ENCODE measurements around the gene PPFIA1.

DNA sequence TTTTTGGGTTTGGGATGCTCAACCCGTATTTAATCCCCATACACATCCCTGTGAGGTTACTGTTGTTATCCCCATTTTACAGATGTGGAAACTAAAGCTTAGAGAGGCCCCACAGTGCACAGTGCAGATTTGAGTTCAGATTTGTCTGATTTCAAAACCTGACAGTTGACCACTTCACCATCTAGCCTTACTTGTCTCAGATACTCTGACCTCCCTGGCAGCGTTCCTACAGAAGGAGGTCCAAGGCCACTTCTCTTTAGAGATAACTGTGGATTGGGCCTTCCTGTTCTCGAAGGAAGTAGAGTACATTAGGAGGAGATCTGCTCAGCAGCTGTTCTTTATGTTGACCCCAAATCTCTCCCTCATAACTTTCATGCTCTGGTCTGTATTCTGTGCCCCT lies 81.2 kb downstream of the PPFIA1 start:
- TF ChIP-seq, protein P1, sequence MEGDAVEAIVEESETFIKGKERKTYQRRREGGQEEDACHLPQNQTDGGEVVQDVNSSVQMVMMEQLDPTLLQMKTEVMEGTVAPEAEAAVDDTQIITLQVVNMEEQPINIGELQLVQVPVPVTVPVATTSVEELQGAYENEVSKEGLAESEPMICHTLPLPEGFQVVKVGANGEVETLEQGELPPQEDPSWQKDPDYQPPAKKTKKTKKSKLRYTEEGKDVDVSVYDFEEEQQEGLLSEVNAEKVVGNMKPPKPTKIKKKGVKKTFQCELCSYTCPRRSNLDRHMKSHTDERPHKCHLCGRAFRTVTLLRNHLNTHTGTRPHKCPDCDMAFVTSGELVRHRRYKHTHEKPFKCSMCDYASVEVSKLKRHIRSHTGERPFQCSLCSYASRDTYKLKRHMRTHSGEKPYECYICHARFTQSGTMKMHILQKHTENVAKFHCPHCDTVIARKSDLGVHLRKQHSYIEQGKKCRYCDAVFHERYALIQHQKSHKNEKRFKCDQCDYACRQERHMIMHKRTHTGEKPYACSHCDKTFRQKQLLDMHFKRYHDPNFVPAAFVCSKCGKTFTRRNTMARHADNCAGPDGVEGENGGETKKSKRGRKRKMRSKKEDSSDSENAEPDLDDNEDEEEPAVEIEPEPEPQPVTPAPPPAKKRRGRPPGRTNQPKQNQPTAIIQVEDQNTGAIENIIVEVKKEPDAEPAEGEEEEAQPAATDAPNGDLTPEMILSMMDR (IDR thresholded peaks at IDR 0.05; ENCODE audit: insufficient read depth, low read length, poor library complexity, severe bottlenecking) = no peak
- no peak for TF ChIP-seq EZH2phosphoT487 (conservative IDR thresholded peaks at IDR 0.05; ENCODE audit: low read length)
